AG09319 (cell line): ENCODE measurements around the gene ETFRF1.

ENCODE experiments used
- DNase-seq: peaks from one replicate; pipeline ENCODE4 v3.0.0-alpha.2; 2010; ENCODE audit warnings: low read depth; ENCODE audit errors: extremely low read depth
- CTCF ChIP-seq: IDR thresholded peaks from 2 replicates; pipeline ENCODE4 v1.5.1; 2011; ENCODE audit warnings: low read depth, mild to moderate bottlenecking, inconsistent platforms, low read length, moderate library complexity

The ETFRF1 gene

GRCh38 chr12:25195056-25195971, at the start of gene ETFRF1, which contains the start of gene DNAI7:
Gene ETFRF1 (plus strand): TSS chr12:25195237. CDS start chr12:25203957, 8,720 bp downstream.
Gene DNAI7 (minus strand): TSS chr12:25195160. CDS start chr12:25195078, 82 bp downstream.
- peak; percentile 88 for DNase-seq
- no peak for TF ChIP-seq CTCF

GRCh38 chr12:25146686-25147085, 48.4 kb upstream of the ETFRF1 start:
- no peak for DNase-seq
- no peak for TF ChIP-seq CTCF

GRCh38 chr12:25151476-25151875, 43.6 kb upstream of the ETFRF1 start:
- no peak for TF ChIP-seq CTCF
- peak; percentile 93 for DNase-seq

GRCh38 chr12:25152055-25152454, 43.0 kb upstream of the ETFRF1 start:
- no peak for TF ChIP-seq CTCF
- no peak for DNase-seq

- peak; percentile 60 for TF ChIP-seq CTCF
- DNase-seq, result peak; percentile 57
Measured at GRCh38 chr12:25155022-25155576, 39.9 kb upstream of the ETFRF1 start.

GRCh38 chr12:25156061-25156460, 39.0 kb upstream of the ETFRF1 start:
- TF ChIP-seq CTCF, result no peak

GRCh38 chr12:25162866-25163265, 32.2 kb upstream of the ETFRF1 start:
- no peak for TF ChIP-seq CTCF

More at GRCh38 chr12:25156061-25156460, 39.0 kb upstream of the ETFRF1 start:
- no peak for DNase-seq

More at GRCh38 chr12:25162866-25163265, 32.2 kb upstream of the ETFRF1 start:
- DNase-seq, result no peak
